HG03571 (cell line): ENCODE measurements around the gene EHD2.
"Not testable (repeated sequence)": the region's sequence is repeated elsewhere in the genome, so short reads cannot be mapped to it uniquely, and the experiment has no call there.

Experiments used
- ATAC-seq: cut with Tn5 transposase; IDR thresholded peaks from one replicate; pipeline ENCODE4 v1.9.1; 2021; ENCODE audit not compliant: unreplicated experiment

Gene EHD2

DNA sequence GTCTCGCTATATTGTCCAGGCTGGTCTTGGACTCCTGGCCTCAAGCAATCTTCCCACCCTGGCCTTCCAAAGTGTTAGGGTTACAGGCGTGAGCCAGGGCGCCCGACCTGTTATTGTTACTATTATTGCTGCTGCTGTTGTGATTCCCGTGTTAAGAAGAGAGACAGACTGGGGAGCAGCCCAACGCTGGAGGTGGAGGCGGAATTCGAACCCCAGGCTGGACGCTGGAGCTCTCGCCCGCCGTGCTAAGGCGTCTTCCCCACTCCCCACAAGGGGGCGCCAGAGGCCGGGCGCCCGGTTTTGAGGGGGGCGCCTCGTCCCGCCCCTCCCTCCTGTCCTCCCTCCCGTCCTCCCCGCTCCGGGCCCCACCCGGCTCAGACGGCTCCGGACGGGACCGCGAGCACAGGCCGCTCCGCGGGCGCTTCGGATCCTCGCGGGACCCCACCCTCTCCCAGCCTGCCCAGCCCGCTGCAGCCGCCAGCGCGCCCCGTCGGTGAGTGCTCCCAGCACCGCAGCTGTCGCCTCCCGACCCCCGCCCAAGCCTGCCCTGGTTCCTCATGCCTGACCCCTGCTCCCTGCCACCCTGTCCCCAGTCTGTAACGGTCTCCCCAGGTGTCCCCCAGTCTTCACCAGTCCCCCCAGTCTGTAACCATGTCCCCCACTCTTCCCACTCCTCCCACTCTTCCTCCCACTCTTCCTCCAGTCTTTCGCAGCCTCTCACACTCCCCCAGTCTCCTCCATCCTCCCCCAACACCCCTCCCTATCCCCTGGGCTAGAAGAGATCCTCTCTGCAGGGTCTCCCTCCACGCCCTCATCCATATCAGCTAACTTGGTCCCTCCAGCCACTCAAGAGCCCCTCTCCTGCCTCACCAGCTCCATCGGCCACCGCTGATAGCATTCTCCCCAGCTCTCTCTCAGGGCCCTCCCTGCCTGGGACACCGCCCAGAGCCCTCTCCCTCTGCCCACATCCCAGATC is at the start of gene EHD2:
TSS of gene EHD2 (plus strand) at position 377 of the 976 bp plus-strand sequence. CDS start 3,191 bp downstream, outside the sequence.
- no peak for ATAC-seq

DNA sequence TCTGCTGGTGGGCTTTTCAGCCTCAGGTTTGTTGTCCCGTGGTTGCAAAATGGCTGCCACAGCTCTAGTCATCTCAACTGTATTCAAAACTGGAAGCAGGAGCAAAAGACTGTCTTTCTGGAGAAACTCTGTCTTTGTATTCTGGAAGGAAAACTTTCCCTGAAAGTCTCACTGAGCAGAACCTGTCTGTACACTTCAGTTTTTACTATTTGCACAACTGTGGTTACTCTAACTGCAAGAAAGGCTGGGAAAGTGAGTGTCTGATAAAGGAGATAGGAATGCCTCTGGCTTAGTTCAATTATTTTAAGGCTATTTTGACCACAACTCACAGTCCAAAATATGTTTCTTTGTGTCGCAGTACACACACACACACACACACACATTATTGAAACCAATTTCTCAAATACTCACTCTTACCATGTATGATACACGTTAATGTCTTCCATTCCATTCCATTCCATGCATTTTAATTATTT is 49.7 kb upstream of the EHD2 start:
- no peak for ATAC-seq

- no peak for ATAC-seq
Measured at GRCh38 chr19:47663911-47664771, 49.1 kb upstream of the EHD2 start.

- ATAC-seq, result not testable (repeated sequence)
Measured at GRCh38 chr19:47668556-47668955, 44.7 kb upstream of the EHD2 start.

DNA sequence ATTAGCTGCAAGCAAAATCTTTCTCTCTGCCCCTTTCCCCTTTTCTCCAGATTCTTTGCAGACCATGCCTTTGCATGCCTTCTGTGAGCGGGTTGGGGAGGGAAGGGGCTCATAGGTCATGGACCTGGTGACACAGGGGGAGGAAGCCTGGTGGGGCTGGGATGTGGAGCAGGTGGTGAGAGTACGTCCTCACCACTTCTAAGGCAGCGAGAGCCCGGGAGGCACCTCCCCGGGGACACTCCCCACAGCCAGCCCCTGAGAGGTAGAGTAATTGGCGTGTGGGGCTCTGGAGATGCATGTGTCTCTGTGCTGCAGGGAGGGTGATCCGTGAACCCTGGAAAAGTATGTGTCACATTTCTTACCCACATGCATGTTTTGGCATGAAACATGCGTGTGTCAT is 42.5 kb upstream of the EHD2 start:
- ATAC-seq, result no peak

DNA sequence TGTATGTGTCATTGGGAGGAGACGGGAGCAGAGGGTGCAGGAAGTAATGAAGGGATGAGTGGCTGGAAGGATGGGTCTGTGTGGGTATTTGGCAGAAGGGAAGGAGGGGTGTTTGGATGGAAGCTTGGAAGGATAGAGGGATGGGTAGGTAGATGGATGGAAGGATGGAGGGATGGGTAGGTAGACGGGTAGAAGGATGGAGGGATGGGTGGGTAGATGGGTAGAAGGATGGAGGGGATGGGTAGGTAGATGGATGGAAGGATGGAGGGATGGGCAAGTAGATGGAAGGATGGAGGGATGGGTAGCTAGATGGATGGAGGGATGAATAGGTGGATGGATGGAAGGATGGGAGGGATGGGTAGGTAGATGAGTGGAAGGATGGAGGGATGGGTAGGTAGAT is 41.7 kb upstream of the EHD2 start:
- no peak for ATAC-seq

DNA sequence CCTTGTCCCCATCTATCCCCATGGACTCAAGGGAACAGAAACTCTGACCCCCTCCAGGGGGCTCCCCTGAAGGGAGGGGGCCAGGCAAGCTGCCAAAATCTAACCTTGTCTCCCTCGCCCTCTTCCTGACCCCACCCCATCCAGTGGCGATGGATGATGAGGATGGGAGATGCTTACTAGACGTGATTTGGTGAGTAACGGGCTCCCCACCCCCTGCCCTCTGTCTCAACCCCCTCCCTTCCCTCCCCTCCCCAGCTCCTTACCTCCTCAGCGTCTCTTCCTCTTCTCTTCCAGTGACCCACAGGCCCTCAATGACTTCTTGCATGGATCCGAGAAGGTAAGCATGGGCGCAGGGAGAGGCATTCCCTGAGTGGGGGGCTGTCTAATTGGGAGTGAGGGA is 39.8 kb upstream of the EHD2 start:
- no peak for ATAC-seq

- no peak for ATAC-seq
Measured at GRCh38 chr19:47674548-47674947, 38.7 kb upstream of the EHD2 start.

DNA sequence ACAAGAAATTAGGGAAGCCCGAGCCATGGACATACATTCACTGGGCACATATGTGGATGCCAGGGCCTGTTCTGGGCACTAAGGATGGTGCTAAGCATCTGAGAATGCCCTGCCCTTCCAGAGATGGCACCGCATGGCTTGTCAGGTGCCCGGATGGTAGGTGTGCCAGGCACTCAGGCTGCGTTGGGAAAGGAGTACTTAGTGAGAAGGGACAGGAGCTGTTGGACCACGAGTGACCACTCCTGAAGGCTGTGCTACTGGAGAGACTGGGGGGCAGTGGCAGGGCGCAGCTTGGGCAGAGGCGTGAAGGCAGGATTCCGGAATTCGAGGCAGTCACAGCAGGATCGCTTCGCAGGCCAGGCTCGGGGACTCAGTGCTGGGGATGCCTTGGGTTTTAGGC is 38.0 kb upstream of the EHD2 start:
- no peak for ATAC-seq

- ATAC-seq, result no peak
Measured at GRCh38 chr19:47675859-47676258, 37.4 kb upstream of the EHD2 start.

DNA sequence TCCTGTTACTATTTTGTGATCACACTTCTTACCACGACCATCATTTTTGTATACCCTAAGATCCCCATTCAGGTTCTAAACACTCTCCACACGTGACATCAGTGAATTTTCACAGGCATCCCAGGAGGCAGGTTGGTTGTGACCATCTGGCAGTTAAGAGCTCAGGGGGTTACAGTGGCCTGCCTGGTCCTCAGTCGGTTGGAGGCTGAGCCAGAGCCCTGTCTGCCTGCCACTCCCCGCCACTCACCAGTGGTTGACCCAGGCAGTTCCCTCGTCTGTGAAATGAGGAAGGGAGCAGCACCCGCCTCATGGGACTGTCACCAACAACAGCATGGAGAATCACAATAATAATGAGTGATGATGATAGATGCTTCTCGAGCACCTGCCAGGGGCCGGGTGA is 36.4 kb upstream of the EHD2 start:
- ATAC-seq, result no peak

DNA sequence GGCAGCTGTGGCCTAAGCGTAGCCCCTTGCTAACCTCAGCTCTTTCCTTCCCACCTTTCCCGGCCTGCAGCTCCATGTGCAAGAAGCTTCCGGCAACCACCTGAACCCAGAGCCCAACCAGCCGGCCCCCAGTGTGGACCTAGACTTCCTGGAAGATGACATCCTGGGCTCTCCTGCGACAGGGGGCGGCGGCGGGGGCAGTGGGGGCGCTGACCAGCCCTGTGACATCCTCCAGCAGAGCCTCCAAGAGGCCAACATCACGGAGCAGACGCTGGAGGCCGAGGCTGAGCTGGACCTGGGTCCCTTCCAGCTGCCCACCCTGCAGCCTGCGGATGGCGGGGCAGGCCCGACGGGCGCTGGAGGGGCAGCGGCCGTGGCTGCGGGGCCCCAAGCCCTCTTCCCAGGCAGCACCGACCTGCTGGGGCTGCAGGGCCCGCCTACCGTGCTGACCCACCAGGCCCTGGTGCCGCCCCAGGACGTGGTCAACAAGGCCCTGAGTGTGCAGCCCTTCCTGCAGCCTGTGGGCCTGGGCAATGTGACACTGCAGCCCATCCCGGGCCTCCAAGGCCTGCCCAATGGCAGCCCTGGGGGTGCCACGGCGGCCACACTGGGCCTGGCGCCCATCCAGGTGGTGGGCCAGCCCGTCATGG is 33.8 kb upstream of the EHD2 start:
- no peak for ATAC-seq

- ATAC-seq, result no peak
Measured at GRCh38 chr19:47679922-47680857, 33.0 kb upstream of the EHD2 start.

GRCh38 chr19:47680858-47681332 is 32.3 kb upstream of the EHD2 start:
- no peak for ATAC-seq

GRCh38 chr19:47681388-47681787 is 31.8 kb upstream of the EHD2 start:
- no peak for ATAC-seq

- no peak for ATAC-seq
Measured at GRCh38 chr19:47681936-47682335, 31.3 kb upstream of the EHD2 start.

DNA sequence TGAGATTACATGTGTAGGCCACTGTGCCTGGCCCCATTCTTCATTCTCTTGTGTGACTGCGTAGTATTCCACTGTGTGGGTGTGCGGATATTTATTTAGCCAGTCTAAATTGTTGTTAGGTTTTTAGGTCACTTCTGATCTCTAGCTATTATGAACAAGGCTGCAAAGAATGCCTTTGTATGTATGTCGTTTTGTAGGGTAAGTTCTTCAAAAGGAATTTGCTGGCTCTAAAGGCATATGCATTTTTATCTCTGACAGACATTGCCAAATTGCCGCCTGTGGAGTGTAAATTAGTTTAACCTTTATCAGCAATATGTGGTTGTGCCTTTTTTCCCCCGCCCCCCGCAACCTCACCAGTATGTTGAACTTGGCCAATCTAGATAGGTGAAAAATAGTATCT is 30.3 kb upstream of the EHD2 start:
- ATAC-seq, result no peak

- ATAC-seq, result no peak
Measured at GRCh38 chr19:47686679-47687450, 26.4 kb upstream of the EHD2 start.

GRCh38 chr19:47687906-47688305 is 25.3 kb upstream of the EHD2 start:
- ATAC-seq, result no peak
